Measurements from ENCODE around the gene PCLAF. TPM values are rescaled to one million over a fixed set of nuclear protein-coding genes. Genes with fewer than 3 reads are reported as not detected.
A peak's percentile ranks its signal among the peaks of the same experiment; 100 is the strongest.

Gene PCLAF
- total and polyA plus RNA-seq, 2 of the 13 experiments (the other 11 are each of a cell fraction or from before 2014, with no cell fraction given): 98.6 to 98.9 TPM

DNA sequence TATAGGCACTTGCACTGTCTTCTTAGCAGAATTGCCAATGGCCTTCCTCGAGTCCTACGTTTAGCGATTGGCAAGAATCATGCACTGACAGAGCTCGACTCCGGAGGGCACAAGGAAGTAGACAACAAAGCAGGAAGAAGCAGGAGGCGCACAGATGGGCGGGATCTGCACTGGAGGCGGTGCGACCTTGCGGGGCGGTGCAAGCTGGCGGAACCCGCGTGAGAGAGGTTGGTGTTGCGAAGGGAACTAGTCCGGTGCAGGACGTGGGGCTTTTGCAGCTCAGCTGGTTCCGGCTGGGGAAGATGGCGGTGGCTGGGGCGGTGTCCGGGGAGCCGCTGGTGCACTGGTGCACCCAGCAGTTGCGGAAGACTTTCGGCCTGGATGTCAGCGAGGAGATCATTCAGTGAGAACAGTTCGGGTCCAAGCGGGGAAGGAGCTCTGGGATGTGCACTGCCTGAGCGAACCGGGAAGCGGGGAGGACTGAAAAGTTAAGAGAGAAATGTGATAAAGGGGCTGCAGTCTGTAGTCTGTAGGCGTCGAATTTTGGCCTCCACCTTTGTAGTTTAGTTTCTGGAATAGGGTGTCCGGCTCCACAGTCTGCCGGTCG lies 6.4 kb upstream of the PCLAF start, which contains the start of gene TRIP4 (continued):
- TF ChIP-seq ZNF674 (CRISPR knock-in tag; IDR thresholded peaks at IDR 0.05; ENCODE audit: low read depth) (no peak), SOX6 (IDR thresholded peaks at IDR 0.05) (no peak), SOX6 (CRISPR knock-in tag; IDR thresholded peaks at IDR 0.05) (peak; percentile 88), ATM (IDR thresholded peaks at IDR 0.05; ENCODE audit: borderline replicate concordance) (no peak), NFKBIZ (CRISPR knock-in tag; IDR thresholded peaks at IDR 0.05) (peak; percentile 86; the same call in 1 of the 2 replicates), ZNF513 (CRISPR knock-in tag; conservative IDR thresholded peaks at IDR 0.05) (peak; percentile 94; the same call in 1 of the 2 replicates), CEBPG (CRISPR knock-in tag; IDR thresholded peaks at IDR 0.05) (peak; percentile 76), HNRNPL (IDR thresholded peaks at IDR 0.05; ENCODE audit: low read depth, low read length) (peak; percentile 79; the same call in 1 of the 2 replicates), GRHL1 (CRISPR knock-in tag; conservative IDR thresholded peaks at IDR 0.05) (no peak), SIN3B (IDR thresholded peaks at IDR 0.05; ENCODE audit: low read length) (peak; percentile 98), RORA (CRISPR knock-in tag; IDR thresholded peaks at IDR 0.05) (no peak), JARID2 (CRISPR knock-in tag; IDR thresholded peaks at IDR 0.05; ENCODE audit: insufficient replicate concordance) (peak; percentile 93), GATAD1 (CRISPR knock-in tag; IDR thresholded peaks at IDR 0.05) (peak; percentile 100), SRSF9 (IDR thresholded peaks at IDR 0.05; ENCODE audit: borderline replicate concordance, insufficient read depth, low read depth, low read length, poor library complexity, severe bottlenecking) (no peak), ZNF839 (CRISPR knock-in tag; IDR thresholded peaks at IDR 0.05; ENCODE audit: borderline replicate concordance) (peak; percentile 50; the same call in 1 of the 2 replicates), ZFX (CRISPR knock-in tag; IDR thresholded peaks at IDR 0.05; ENCODE audit: low read depth) (peak; percentile 88), NR2C2 (CRISPR knock-in tag; IDR thresholded peaks at IDR 0.05; ENCODE audit: borderline replicate concordance) (peak; percentile 96), DMTF1 (CRISPR knock-in tag; IDR thresholded peaks at IDR 0.05) (no peak), ELF1 (CRISPR knock-in tag; IDR thresholded peaks at IDR 0.05) (peak; percentile 97), POLR2A (IDR thresholded peaks at IDR 0.05; ENCODE audit: insufficient read depth in 1 of 2, low read depth in 2 of 2, low read length in 2 of 2) (peak; percentile 90 to 91), TSC22D2 (CRISPR knock-in tag; IDR thresholded peaks at IDR 0.05; ENCODE audit: borderline replicate concordance) (peak; percentile 93; the same call in 1 of the 2 replicates), ZNF670 (CRISPR knock-in tag; IDR thresholded peaks at IDR 0.05; ENCODE audit: borderline replicate concordance) (peak; percentile 96)
- TF ChIP-seq, protein P1, sequence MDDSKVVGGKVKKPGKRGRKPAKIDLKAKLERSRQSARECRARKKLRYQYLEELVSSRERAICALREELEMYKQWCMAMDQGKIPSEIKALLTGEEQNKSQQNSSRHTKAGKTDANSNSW (CRISPR knock-in tag; IDR thresholded peaks at IDR 0.05; ENCODE audit: borderline replicate concordance): 0 out of 2 replicates have a peak, but pooled peaks have one; percentile 57
- TF ChIP-seq, protein P2, sequence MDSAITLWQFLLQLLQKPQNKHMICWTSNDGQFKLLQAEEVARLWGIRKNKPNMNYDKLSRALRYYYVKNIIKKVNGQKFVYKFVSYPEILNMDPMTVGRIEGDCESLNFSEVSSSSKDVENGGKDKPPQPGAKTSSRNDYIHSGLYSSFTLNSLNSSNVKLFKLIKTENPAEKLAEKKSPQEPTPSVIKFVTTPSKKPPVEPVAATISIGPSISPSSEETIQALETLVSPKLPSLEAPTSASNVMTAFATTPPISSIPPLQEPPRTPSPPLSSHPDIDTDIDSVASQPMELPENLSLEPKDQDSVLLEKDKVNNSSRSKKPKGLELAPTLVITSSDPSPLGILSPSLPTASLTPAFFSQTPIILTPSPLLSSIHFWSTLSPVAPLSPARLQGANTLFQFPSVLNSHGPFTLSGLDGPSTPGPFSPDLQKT (CRISPR knock-in tag; IDR thresholded peaks at IDR 0.05; ENCODE audit: borderline replicate concordance): peak; percentile 58; the same call in 1 of the 2 replicates

Measured in HepG2 (cell line).